Activated CD4-positive, alpha-beta T cell treated with anti-CD3 and anti-CD28 coated beads, Interleukin-2, amount 10 ng/mL, durations not matched to agents 7 days and 5 days (primary cell): ENCODE measurements around the gene HYAL3. TPM values are rescaled to one million over a fixed set of nuclear protein-coding genes. Genes with fewer than 3 reads are reported as not detected.
"Not testable (repeated sequence)": the region's sequence is repeated elsewhere in the genome, so short reads cannot be mapped to it uniquely, and the experiment has no call there.

Experiments used
- CTCF ChIA-PET: fragments of 350-600 bp; sonication (Branson Sonifier 250); formaldehyde crosslinking; loops from one replicate; lab custom pipeline; 2021; ENCODE audit warnings: antibody characterized with exemption; lab: Charles Lee
- POLR2A ChIA-PET: fragments of 350-600 bp; sonication (Branson Sonifier 250); formaldehyde crosslinking; loops from one replicate; lab custom pipeline; 2021; ENCODE audit warnings: antibody characterized with exemption; lab: Charles Lee
- DNase-seq: peaks from one replicate; pipeline ENCODE4 v3.0.0-alpha.2; 2020
- H3K27ac Mint-ChIP-seq: one replicate; pipeline ENCODE4 v1.8.0; 2021; ENCODE audit warnings: mild to moderate bottlenecking, moderate library complexity, mixed read lengths
- H3K27me3 Mint-ChIP-seq: one replicate; pipeline ENCODE4 v1.8.0; 2021; ENCODE audit warnings: mixed read lengths
- H3K36me3 Mint-ChIP-seq: one replicate; pipeline ENCODE4 v1.8.0; 2021; ENCODE audit warnings: low read depth, mixed read lengths
- H3K4me1 Mint-ChIP-seq: one replicate; pipeline ENCODE4 v1.8.0; 2021; ENCODE audit warnings: mixed read lengths
- H3K4me3 Mint-ChIP-seq: one replicate; pipeline ENCODE4 v1.8.0; 2021; ENCODE audit warnings: mild to moderate bottlenecking, moderate library complexity, mixed read lengths
- H3K9me3 Mint-ChIP-seq: one replicate; pipeline ENCODE4 v1.8.0; 2021; ENCODE audit warnings: mixed read lengths
- total RNA-seq, 2 experiments: library from RNA; stranded (reverse); gene quantifications; one replicate each; pipeline ENCODE4 v1.2.3, GENCODE V29; 2021

HYAL3 gene
- total RNA-seq, 2 experiments from 2014 or later, result 9.2 to 10.9 TPM

GRCh38 chr3:50294089-50294488 lies 5.1 kb downstream of the HYAL3 start:
- Mint-ChIP-seq H3K27me3 (no peaks in the 10 kb centered on the region), H3K36me3 (peaks cover 1% of the 10 kb centered on the region), H3K4me3 (no peak overlapping the region), H3K9me3 (no peaks in the 10 kb centered on the region), H3K4me1 (peaks cover 39% of the 10 kb centered on the region), H3K27ac (peak overlapping the region; percentile 95)
- CTCF ChIA-PET, result interaction anchor here (0.6 to 3.8 kb wide), 4 partner anchors 11 to 95 kb away, joined by 3 to 10 read pairs (median 4); no protein-coding TSS in a partner anchor
- peak; percentile 5 for DNase-seq
- POLR2A ChIA-PET, result no interaction called here

GRCh38 chr3:50293079-50293801 lies 6.0 kb downstream of the HYAL3 start:
- H3K4me3 Mint-ChIP-seq, result peak overlapping the region; percentile 88
- POLR2A ChIA-PET, result no interaction called here

GRCh38 chr3:50292159-50293078 lies 6.8 kb downstream of the HYAL3 start, which contains the start of gene IFRD2:
IFRD2 (minus strand) TSS chr3:50292429; CDS start chr3:50292274, 155 bp downstream.
- ChIA-PET POLR2A (interaction anchor here (0.6 kb wide), 1 partner anchor 863 kb away, joined by 3 read pairs; the partner anchor contains the start of gene NICN1), CTCF (interaction anchor here (0.6 to 3.8 kb wide), 11 partner anchors 11 to 468 kb away, joined by 3 to 11 read pairs (median 4); partner anchors contain the start of gene RASSF1)
- Mint-ChIP-seq H3K4me1 (peaks cover 27% of the 10 kb centered on the region), H3K36me3 (peaks cover 1% of the 10 kb centered on the region), H3K27ac (peak within 1 kb of the TSS; percentile 95), H3K4me3 (peak within 1 kb of the TSS; percentile 88), H3K27me3 (no peaks in the 10 kb centered on the region), H3K9me3 (no peaks in the 10 kb centered on the region)
- DNase-seq, result peak; percentile 98

More at GRCh38 chr3:50293079-50293801, 6.0 kb downstream of the HYAL3 start:
- H3K4me1 Mint-ChIP-seq, result peaks cover 35% of the 10 kb centered on the region
- peak overlapping the region; percentile 95 for H3K27ac Mint-ChIP-seq
- no peaks in the 10 kb centered on the region for H3K27me3 Mint-ChIP-seq
- CTCF ChIA-PET, result interaction anchor here (0.6 to 3.8 kb wide), 9 partner anchors 11 to 137 kb away, joined by 3 to 10 read pairs (median 3); partner anchors contain the start of gene RASSF1
- no peaks in the 10 kb centered on the region for H3K9me3 Mint-ChIP-seq
- peaks cover 1% of the 10 kb centered on the region for H3K36me3 Mint-ChIP-seq
- peak; percentile 5 for DNase-seq

- no peak overlapping the region for H3K27ac Mint-ChIP-seq
- H3K27me3 Mint-ChIP-seq, result no peaks in the 10 kb centered on the region
- peaks cover 23% of the 10 kb centered on the region for H3K4me1 Mint-ChIP-seq
- peak overlapping the region; percentile 88 for H3K4me3 Mint-ChIP-seq
- H3K9me3 Mint-ChIP-seq, result no peaks in the 10 kb centered on the region
- DNase-seq, result peak; percentile 5
- POLR2A ChIA-PET, result no interaction called here
- H3K36me3 Mint-ChIP-seq, result no peaks in the 10 kb centered on the region
- CTCF ChIA-PET, result interaction anchor here (1.2 to 3.8 kb wide), 4 partner anchors 8 to 44 kb away, joined by 3 to 9 read pairs (median 6); partner anchors contain the start of genes HYAL3 and NAA80
Measured at GRCh38 chr3:50290161-50290641, 9.0 kb downstream of the HYAL3 start.

- Mint-ChIP-seq H3K27ac (no peak overlapping the region), H3K4me1 (peaks cover 23% of the 10 kb centered on the region), H3K27me3 (no peaks in the 10 kb centered on the region), H3K9me3 (no peaks in the 10 kb centered on the region), H3K36me3 (no peaks in the 10 kb centered on the region), H3K4me3 (peak overlapping the region; percentile 19)
- no peak for DNase-seq
- POLR2A ChIA-PET, result no interaction called here
- CTCF ChIA-PET, result interaction anchor here (0.6 to 3.8 kb wide), 7 partner anchors 9 to 63 kb away, joined by 3 to 9 read pairs (median 5); partner anchors contain the start of genes HYAL3, LSMEM2 and NAA80
Measured at GRCh38 chr3:50289130-50289529, 10.1 kb downstream of the HYAL3 start.

GRCh38 chr3:50288387-50289007 lies 10.7 kb downstream of the HYAL3 start:
- POLR2A ChIA-PET, result no interaction called here
- no peaks in the 10 kb centered on the region for H3K36me3 Mint-ChIP-seq
- H3K9me3 Mint-ChIP-seq, result no peaks in the 10 kb centered on the region
- CTCF ChIA-PET, result interaction anchor here (0.7 to 3.8 kb wide), 5 partner anchors 8 to 79 kb away, joined by 3 to 9 read pairs (median 5); partner anchors contain the start of genes HYAL3, LSMEM2 and NAA80
- no peak overlapping the region for H3K27ac Mint-ChIP-seq
- no peaks in the 10 kb centered on the region for H3K27me3 Mint-ChIP-seq
- no peak overlapping the region for H3K4me3 Mint-ChIP-seq
- DNase-seq, result no peak
- peaks cover 21% of the 10 kb centered on the region for H3K4me1 Mint-ChIP-seq

- ChIA-PET CTCF (interaction anchor here (1.2 to 3.8 kb wide), 2 partner anchors 12 to 41 kb away, joined by 3 to 9 read pairs; no protein-coding TSS in a partner anchor), POLR2A (no interaction called here)
- Mint-ChIP-seq H3K4me3 (no peak overlapping the region), H3K36me3 (no peaks in the 10 kb centered on the region), H3K4me1 (peaks cover 11% of the 10 kb centered on the region), H3K9me3 (no peaks in the 10 kb centered on the region), H3K27ac (no peak overlapping the region), H3K27me3 (no peaks in the 10 kb centered on the region)
- DNase-seq, result no peak
Measured at GRCh38 chr3:50287262-50287661, 11.9 kb downstream of the HYAL3 start.

GRCh38 chr3:50286322-50287227 lies 12.6 kb downstream of the HYAL3 start:
- Mint-ChIP-seq H3K27ac (no peak overlapping the region), H3K9me3 (no peaks in the 10 kb centered on the region), H3K4me3 (no peak overlapping the region), H3K36me3 (no peaks in the 10 kb centered on the region), H3K4me1 (peaks cover 11% of the 10 kb centered on the region), H3K27me3 (no peaks in the 10 kb centered on the region)
- ChIA-PET CTCF (interaction anchor here (1.2 to 3.8 kb wide), 2 partner anchors 13 to 40 kb away, joined by 3 to 9 read pairs; no protein-coding TSS in a partner anchor), POLR2A (no interaction called here)
- DNase-seq, result no peak

- ChIA-PET CTCF (interaction anchor here (0.6 to 1.1 kb wide), 3 partner anchors 11 to 581 kb away, joined by 3 to 5 read pairs (median 3); no protein-coding TSS in a partner anchor), POLR2A (interaction anchor here (0.5 kb wide), 1 partner anchor 37 kb away, joined by 3 read pairs; no protein-coding TSS in a partner anchor)
- not testable (repeated sequence) for H3K27me3 Mint-ChIP-seq, DNase-seq, H3K4me3 Mint-ChIP-seq, H3K27ac Mint-ChIP-seq, H3K36me3 Mint-ChIP-seq, H3K4me1 Mint-ChIP-seq, H3K9me3 Mint-ChIP-seq
Measured at GRCh38 chr3:50284121-50284520, 15.1 kb downstream of the HYAL3 start.

- Mint-ChIP-seq H3K36me3 (no peaks in the 10 kb centered on the region), H3K4me1 (peaks cover 15% of the 10 kb centered on the region), H3K9me3 (no peaks in the 10 kb centered on the region), H3K27ac (no peak overlapping the region), H3K27me3 (peaks cover 32% of the 10 kb centered on the region), H3K4me3 (no peak overlapping the region)
- CTCF ChIA-PET, result interaction anchor here (0.5 to 2.4 kb wide), 7 partner anchors 8 to 55 kb away, joined by 3 to 9 read pairs (median 5); no protein-coding TSS in a partner anchor
- POLR2A ChIA-PET, result interaction anchor here (0.6 kb wide), 1 partner anchor 1223 kb away, joined by 5 read pairs; no protein-coding TSS in a partner anchor
- DNase-seq, result no peak
Measured at GRCh38 chr3:50279255-50280016, 19.8 kb downstream of the HYAL3 start.
